HG02678 (cell line): ENCODE data around the gene TANGO2.

Experiments
- ATAC-seq: cut with Tn5 transposase; IDR thresholded peaks from one replicate; pipeline ENCODE4 v1.9.1; 2021; ENCODE audit warnings: mild to moderate bottlenecking, moderate library complexity; ENCODE audit not compliant: unreplicated experiment

Gene TANGO2

GRCh38 chr22:20096574-20097420 lies 75.9 kb downstream of the TANGO2 start:
- ATAC-seq, result no peak

- no peak for ATAC-seq
These were observed 78.3 kb downstream of the TANGO2 start for GRCh38 chr22:20099099-20099711.

DNA sequence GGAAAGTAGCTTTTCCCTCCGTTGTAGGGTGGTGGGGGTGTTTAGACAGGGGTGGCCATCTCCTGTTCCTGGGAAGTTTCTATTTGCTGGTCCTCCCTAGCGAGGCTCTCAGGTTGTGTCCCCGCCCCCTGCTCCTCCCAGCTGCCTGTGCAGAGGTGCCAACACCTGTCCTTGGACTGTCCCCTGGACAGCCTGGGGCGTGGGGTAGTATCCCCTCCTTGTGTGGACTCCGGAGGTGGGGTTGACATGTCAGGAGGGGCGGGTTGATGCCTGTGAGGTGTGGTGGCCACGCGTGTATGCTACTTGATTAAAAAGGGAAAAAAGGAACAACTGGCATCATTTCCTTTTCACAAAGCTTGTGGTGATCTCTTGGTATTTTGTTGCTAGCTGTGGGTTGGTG lies 80.7 kb downstream of the TANGO2 start:
- no peak for ATAC-seq

- ATAC-seq, result no peak
These were observed 81.4 kb downstream of the TANGO2 start for GRCh38 chr22:20102203-20102780.

DNA sequence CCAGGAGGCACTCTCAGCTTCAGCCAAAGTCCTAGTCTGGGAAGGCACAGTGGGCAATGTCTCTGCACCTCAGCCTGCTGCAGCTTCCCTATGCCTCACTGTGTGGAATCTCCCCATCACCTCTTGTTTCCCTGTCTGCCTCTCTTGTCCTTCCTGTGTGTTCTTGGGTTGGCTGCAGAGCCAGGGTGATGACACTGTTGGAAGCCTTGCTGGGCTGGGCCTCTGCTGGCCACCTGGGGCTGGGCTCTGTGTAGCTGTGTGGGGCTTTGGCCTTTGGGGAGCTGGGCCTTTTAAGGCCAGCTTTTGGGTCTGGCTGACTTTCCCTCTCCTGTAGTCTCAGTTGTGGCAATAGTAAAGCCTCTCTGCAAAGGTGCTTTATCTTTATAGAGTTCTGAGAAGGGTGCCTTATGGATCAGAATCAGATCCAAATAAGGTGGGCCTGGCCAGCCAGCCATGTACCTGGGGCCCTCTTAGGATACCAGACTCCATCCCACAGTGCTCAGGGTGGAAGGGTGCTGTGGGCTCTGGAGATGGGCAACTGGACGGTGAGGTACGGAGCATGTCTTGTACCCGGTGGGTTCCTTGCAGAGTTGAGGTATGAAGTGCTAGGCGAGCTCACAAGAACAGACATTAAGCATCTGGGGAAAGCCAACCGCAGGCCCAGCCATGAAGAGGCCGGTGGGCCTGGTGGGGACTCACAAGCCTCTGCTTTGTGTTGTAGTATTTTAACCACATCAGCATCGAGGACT lies 84.7 kb downstream of the TANGO2 start:
- no peak for ATAC-seq

DNA sequence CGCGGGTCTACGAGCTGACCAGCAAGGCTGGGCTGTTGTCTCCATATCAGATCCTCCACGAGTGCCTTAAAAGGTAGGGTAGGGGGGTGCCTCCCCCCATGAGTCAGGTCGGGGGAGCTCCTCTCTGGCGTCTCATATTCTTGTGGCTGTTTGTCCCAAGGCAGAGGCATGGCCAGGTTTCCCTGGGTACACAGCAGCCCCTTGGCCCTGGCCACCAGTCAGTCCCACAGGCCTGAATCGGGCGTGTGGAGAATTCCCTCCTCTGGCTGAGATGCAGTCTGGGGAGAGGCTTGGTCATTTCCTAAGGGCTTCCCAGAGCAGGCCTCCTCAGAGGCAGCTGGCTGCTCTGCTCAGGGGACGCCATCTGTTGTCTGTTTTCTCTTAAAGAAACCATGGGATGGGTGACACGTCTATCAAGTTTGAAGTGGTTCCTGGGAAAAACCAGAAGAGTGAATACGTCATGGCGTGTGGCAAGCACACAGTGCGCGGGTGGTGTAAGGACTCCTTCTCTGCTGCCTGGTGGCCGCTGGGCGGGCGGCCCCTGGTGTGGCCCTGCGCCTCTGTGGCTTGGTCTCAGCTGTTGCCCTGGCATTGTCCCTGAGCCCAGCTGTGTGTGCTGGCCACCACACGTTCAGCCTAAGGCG lies 85.4 kb downstream of the TANGO2 start:
- no peak for ATAC-seq

GRCh38 chr22:20106849-20107237 lies 85.9 kb downstream of the TANGO2 start:
- ATAC-seq, result no peak

DNA sequence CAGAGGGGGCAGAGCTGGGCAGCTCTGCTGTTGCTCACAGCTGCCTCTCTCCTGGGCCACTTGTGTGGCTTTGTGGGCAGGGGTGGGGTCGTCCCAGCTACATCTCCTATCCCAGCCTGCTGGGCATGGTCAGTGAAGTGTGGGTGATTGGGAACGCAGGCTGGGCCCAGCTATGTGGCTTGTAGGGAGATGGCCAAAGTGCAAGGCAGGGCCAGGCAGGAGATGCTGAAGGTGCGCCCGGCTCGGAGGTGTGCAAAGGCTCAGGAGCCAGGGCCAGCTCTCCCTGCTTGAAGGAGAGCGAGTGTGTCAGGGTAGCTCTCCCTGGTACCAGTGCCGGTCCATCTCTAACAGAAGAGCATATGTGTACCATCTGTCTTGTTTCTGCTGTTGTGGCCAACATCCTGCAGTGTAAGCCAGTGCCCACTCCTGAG lies 86.6 kb downstream of the TANGO2 start:
- ATAC-seq, result no peak

DNA sequence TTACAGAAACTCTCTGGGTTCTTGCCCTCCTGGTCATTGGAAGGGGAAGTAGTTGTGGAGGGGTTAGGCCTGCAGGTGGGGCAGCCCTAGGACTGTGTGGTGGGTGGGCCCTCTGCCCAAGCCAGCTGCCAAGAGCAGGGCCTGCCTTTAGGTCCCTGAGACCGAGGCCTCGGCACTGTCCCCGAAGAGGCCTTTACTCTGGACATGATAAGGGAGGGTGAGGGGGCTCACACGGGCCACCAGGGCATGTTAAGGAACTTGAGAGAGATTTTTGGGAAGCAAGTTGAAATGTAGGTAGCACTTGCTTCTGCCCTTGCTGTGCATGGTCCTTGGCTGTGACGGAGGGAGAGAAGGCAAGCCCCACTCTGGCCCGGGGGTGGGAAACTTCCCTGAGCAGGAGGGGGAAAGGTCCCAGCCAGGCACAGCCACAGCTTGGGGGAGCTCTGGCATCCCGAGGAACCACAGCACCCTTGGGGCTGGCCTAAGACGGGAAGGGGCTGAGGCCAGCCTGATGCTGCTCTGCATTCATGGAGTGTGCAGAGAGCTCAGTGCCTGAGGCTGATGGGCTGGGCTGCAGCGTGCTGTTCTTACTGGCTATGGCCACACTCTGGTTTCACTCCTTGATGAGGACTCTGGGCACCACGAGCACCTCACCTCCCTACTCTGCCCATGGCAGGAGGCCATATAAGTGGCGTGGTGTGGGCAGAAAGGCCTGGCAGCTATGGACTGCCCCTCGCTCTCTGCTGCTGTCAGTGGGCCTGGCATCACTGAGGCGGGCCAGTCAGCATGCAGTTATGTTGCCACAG lies 87.2 kb downstream of the TANGO2 start:
- ATAC-seq, result no peak

DNA sequence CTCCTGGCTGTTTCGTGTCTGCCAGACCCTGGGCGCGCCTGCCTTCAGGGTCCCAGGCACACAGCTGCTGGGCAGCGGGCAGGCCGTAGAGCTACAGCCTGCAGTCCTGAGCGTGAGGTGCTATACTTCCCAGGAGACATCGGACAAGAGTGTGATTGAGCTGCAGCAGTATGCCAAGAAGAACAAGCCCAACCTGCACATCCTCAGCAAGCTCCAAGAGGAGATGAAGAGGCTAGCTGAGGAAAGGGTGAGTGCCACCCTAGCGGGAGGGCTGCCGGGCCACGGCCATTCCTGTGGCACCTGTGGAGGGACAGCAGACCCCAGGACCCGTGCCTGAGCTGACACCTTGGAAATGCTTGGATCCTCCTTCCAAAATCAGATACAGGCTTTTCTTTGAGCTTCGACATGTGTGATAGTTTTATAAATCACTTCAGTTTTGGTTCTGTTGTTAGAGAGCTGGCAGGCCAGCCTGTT lies 87.9 kb downstream of the TANGO2 start:
- ATAC-seq, result no peak

- no peak for ATAC-seq
These were observed 88.8 kb downstream of the TANGO2 start for GRCh38 chr22:20109411-20110358.

DNA sequence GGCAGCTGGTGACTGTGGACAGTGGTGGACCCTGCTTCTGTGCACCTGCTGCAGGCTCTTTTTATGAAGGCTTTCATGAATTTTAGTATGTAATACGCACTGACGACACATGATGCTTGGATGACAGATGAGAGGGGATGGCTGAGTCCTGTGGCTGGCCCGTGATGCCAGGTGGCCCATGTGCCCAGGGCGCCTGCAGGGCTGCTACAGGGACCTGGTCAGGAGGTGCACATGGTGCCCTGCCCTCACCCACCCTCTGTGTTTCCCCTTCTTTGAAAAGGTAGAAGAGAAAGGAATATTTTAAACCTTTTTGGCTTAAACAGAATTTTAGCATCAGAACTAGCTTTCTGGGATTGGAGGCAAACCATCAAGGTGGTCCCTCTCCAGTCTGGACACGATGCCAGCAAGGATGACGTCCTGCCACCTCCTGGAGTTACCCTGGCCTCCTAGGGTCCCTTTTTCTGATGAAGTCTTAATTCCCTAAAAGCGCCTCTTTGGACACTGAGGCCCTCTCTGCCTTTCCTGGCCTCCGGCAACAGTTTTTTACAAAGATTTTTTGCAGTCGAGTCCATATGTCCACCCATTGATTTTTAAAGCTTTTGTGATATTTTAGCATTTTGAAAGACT lies 89.6 kb downstream of the TANGO2 start:
- no peak for ATAC-seq

- no peak for ATAC-seq
These were observed 90.3 kb downstream of the TANGO2 start for GRCh38 chr22:20111045-20111688.

- ATAC-seq, result no peak
These were observed 91.0 kb downstream of the TANGO2 start for GRCh38 chr22:20111689-20112622.

DNA sequence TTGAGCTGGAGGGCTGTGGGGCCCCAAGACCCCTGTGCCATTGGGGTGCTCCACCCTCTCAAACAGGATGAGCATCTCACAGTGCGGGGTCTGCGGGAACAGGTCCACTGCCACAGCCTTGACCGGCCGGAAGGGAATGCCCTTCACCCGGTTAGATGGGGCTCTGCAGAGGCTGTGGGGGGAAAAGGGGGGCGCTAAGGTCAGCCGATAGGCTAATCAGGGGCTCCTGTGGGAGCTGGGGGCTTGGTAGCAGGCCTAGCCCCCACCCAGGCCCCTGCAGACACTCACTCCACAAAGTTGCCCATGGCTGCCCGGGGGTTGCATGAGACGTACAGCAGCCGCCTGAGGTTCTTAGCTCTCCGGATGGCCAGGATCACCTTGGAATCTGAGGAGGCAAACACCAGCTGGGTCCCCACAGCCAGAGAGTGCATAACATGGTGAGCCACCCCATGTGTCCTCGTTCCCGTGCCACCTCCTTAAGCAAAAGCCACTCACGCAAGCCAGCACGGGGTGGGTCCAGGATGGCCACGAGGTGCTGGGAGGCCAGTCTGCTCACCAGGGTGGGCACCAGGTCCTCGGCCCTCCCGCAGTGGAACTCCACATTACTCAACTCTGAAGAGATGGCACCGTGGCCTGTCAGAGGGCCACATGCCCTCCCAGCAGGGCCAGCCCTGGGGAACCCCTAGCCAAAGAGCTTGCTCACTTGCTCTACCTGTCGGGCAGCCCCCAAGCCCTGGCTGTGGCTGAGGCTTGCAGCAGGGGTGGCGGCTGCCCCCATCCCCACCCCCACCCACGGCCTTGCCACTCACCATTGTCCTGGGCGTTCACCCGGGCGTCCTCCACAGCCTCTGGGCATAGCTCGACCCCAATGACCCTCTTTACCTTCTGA lies 92.0 kb downstream of the TANGO2 start:
- no peak for ATAC-seq
